Measurements from ENCODE around the gene SLC25A23.

SLC25A23 gene

GRCh38 chr19:6396305-6396704 lies 63.3 kb downstream of the SLC25A23 start:
- DNase-seq, result no peak

GRCh38 chr19:6394831-6395230 lies 64.8 kb downstream of the SLC25A23 start:
- DNase-seq, result no peak

- no peak for DNase-seq
Observed at GRCh38 chr19:6393983-6394412, 65.6 kb downstream of the SLC25A23 start.

GRCh38 chr19:6393074-6393982 lies 66.3 kb downstream of the SLC25A23 start, which contains the start of gene GTF2F1:
Gene GTF2F1, minus strand, starts transcription at chr19:6393164. Its CDS starts 169 bp downstream, at chr19:6392995.
- DNase-seq, result peak; percentile 98

GRCh38 chr19:6392221-6393073 lies 67.1 kb downstream of the SLC25A23 start:
- peak; percentile 30 for DNase-seq

Measured in hematopoietic multipotent progenitor cell treated with erythropoietin and hydrocortisone succinate and interleukin-3 and kit ligand, for 4 days (in vitro differentiated cells).